Fibroblast of the aortic adventitia (primary cell): ENCODE data around the gene GRB10. TPM values are rescaled to one million over a fixed set of nuclear protein-coding genes. Genes with fewer than 3 reads are reported as not detected.

ENCODE experiments used
- DNase-seq: peaks from one replicate; pipeline ENCODE4 v3.0.0-alpha.2; 2010; ENCODE audit warnings: low read depth
- H3K4me3 ChIP-seq: 2 replicates; pipeline ENCODE4 v1.5.1; 2011; ENCODE audit warnings: low read depth, mild to moderate bottlenecking, control low read depth, low read length, moderate library complexity
- total RNA-seq: library from RNA; depleted of rRNA; stranded (reverse); fragments of >200 nt; gene quantifications from 2 replicates; pipeline ENCODE4 v1.2.3, GENCODE V29; 2012; ENCODE audit warnings: low replicate concordance
- TF ChIP-seq, protein P1 (sequence below): IDR thresholded peaks from 2 replicates; pipeline ENCODE4 v1.5.1; 2011; ENCODE audit warnings: mild to moderate bottlenecking, low read length, control low read depth, inconsistent platforms; ENCODE audit not compliant: insufficient read depth

Gene GRB10
- total RNA-seq, 1 donor: 39.1 TPM

DNA sequence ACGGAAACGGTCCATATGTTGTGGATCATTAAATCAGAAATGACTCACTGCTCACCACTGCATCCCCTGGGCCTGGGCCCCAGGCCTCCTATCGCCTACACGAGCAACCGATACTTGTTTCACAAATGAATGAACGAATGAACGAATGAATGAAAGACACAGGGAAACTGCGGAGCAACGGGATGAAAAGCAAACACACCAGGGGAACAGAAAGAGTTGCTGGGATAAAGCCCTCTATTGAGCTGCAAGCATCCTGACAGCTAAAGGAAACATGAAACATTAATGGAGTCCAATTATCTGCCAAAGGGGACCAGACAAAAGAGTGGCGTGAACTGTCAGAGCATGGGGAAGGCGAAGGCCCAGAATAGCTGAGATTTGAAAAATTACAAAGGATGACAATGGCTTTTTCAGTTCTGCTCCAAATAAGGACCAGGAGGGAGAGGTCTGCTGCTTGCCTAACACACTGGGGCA, 92.1 kb downstream of the GRB10 start:
- DNase-seq: no peak
- TF ChIP-seq, protein P1, sequence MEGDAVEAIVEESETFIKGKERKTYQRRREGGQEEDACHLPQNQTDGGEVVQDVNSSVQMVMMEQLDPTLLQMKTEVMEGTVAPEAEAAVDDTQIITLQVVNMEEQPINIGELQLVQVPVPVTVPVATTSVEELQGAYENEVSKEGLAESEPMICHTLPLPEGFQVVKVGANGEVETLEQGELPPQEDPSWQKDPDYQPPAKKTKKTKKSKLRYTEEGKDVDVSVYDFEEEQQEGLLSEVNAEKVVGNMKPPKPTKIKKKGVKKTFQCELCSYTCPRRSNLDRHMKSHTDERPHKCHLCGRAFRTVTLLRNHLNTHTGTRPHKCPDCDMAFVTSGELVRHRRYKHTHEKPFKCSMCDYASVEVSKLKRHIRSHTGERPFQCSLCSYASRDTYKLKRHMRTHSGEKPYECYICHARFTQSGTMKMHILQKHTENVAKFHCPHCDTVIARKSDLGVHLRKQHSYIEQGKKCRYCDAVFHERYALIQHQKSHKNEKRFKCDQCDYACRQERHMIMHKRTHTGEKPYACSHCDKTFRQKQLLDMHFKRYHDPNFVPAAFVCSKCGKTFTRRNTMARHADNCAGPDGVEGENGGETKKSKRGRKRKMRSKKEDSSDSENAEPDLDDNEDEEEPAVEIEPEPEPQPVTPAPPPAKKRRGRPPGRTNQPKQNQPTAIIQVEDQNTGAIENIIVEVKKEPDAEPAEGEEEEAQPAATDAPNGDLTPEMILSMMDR: no peak
- no peak overlapping the region for H3K4me3 ChIP-seq

DNA sequence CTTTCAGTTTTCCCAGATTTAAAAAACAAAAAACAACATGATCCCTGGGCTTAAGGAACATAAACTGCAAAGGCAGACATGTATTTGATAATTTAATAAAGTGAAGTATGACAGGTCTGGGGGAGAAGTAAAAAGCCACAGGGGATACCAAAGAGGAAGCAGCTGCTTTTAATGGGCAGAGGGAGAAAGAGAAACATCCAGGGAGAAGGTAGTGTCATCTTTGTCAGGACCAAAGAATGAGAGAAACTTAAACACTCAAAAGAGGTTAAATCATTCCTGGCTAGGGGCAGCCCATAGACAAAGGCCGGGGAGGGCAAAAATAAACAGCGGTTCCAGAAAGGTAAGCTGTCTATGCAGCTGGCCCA, 94.5 kb downstream of the GRB10 start:
- DNase-seq: no peak
- H3K4me3 ChIP-seq: no peak overlapping the region
- TF ChIP-seq, protein P1: no peak

GRCh38 chr7:50687575-50688225, 95.0 kb downstream of the GRB10 start:
- DNase-seq: peak; percentile 79

GRCh38 chr7:50687096-50687495, 95.6 kb downstream of the GRB10 start:
- TF ChIP-seq, protein P1: no peak
- no peak for DNase-seq
- H3K4me3 ChIP-seq: no peak overlapping the region

More at GRCh38 chr7:50687575-50688225, 95.0 kb downstream of the GRB10 start:
- TF ChIP-seq, protein P1: no peak
- H3K4me3 ChIP-seq: no peak overlapping the region

DNA sequence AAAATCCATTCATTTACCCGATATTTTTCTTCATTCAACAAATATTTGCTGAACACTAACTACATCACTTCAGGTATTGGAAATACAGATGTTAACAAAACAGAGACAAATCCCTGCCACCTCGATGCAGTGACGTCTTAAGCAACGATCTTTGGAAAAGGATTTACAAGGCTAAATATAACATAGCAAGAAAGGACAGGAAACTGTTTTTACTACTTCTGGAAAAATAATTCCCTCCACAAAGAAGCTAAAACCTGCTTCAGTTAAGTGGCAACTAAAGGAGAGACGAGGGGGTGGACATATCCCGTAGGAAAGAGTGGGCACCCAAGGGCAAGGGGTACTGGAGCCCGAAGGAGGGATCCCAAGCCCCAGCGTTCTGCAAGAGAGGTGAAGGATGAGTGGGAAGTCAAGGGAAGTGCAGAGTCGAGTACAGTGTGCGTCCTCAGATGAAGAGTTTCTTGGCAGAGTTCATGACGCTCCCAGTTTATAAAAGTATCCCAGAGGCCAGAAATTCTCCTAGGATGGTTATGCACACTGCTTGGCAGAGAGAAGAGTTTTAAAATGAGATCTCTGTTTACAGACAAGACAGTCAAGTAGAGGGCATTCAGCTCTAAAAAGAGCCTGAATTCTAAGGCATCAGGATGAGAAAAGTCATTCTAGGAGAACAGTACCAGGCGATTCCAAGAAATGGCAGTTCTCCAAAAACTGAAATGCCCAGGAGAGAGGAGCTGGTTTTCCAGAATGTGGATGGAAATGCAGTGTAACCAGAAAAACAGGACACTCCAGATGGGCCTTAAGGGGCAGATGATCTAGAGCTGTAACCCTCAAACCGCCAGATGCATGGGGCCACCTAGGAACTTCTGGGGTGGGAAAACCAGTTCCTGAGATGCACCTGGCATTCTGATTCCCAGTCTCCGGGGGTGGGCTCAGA, 97.3 kb downstream of the GRB10 start:
- no peak for DNase-seq
- TF ChIP-seq, protein P1: no peak
- H3K4me3 ChIP-seq: no peak overlapping the region

DNA sequence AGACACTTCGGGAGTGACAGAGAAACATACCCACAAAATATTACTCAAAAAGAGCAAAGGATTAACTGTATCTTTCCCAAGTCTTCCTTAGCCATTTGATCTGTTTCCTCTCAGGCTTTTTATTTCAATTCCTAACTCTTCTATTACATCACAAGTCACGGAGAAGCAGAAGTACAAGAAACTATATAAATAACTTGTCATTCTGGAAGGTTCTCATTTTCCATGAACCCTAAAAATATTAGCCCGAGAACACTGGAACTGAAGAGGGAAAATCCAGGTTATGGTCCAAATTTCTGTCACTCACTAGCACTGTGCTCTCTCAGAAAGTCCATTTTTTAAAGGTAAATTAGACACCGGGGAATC, 98.0 kb downstream of the GRB10 start:
- no peak overlapping the region for H3K4me3 ChIP-seq

More for the DNA sequence above, 98.0 kb downstream of the GRB10 start:
- no peak for DNase-seq
- TF ChIP-seq, protein P1: no peak
